A673 (cell line): ENCODE results near the gene APOL6. TPM values are rescaled to one million over a fixed set of nuclear protein-coding genes. Genes with fewer than 3 reads are reported as not detected.
"Not testable (repeated sequence)": the region's sequence is repeated elsewhere in the genome, so short reads cannot be mapped to it uniquely, and the experiment has no call there.

Experiments
- BruUV-seq: library from RNA; stranded (reverse); fragments of 400-500 nt; replicated peaks from 2 replicates; lab custom pipeline; 2021; lab: Mats Ljungman, UMichigan
- CTCF ChIA-PET: fragments of 300-600 bp; sonication (Branson Sonifier 250); formaldehyde crosslinking; loops from one replicate; lab custom pipeline; 2022; ENCODE audit warnings: antibody characterized with exemption; lab: Charles Lee
- POLR2A ChIA-PET: fragments of 300-600 bp; sonication (Branson Sonifier 250); formaldehyde crosslinking; loops from one replicate; lab custom pipeline; 2022; ENCODE audit warnings: antibody characterized with exemption; ENCODE audit not compliant: low non-redundant PET; lab: Charles Lee
- DNase-seq: peaks from one replicate; pipeline ENCODE4 v3.0.0-alpha.2; 2015; ENCODE audit warnings: low spot score
- H3K27ac ChIP-seq: fragments of 200-600 bp; sonication (generic); 2 replicates; pipeline ENCODE4 v1.5.1; 2016; ENCODE audit warnings: mixed run types, low read depth, mild to moderate bottlenecking, mixed read lengths, antibody characterized with exemption, low read length; ENCODE audit not compliant: poor library complexity, severe bottlenecking
- H3K27me3 ChIP-seq: fragments of 200-600 bp; sonication (generic); replicated peaks from 2 replicates; pipeline ENCODE4 v1.6.1; 2017; ENCODE audit warnings: mixed run types, low read depth, mild to moderate bottlenecking, mixed read lengths, antibody characterized with exemption, low read length; ENCODE audit not compliant: insufficient read depth, poor library complexity
- H3K36me3 ChIP-seq: fragments of 200-600 bp; sonication (generic); 2 replicates; pipeline ENCODE4 v1.6.1; 2016; ENCODE audit warnings: mixed run types, mild to moderate bottlenecking, mixed read lengths, antibody characterized with exemption, low read length; ENCODE audit not compliant: insufficient read depth, poor library complexity, severe bottlenecking
- H3K4me1 ChIP-seq: fragments of 200-600 bp; sonication (generic); 2 replicates; pipeline ENCODE4 v1.6.1; 2017; ENCODE audit warnings: mixed run types, mild to moderate bottlenecking, mixed read lengths, antibody characterized with exemption, low read length; ENCODE audit not compliant: insufficient read depth, poor library complexity, severe bottlenecking
- H3K4me3 ChIP-seq: fragments of 200-600 bp; sonication (generic); 2 replicates; pipeline ENCODE4 v1.5.1; 2016; ENCODE audit warnings: low read depth, mixed run types, mild to moderate bottlenecking, mixed read lengths, low read length; ENCODE audit not compliant: poor library complexity, severe bottlenecking
- H3K9me3 ChIP-seq: fragments of 200-600 bp; sonication (generic); 2 replicates; pipeline ENCODE4 v1.6.1; 2016; ENCODE audit warnings: mixed run types, low read depth, mild to moderate bottlenecking, mixed read lengths, antibody characterized with exemption, low read length; ENCODE audit not compliant: poor library complexity, severe bottlenecking
- CTCF ChIP-seq: fragments of 300-800, 200-600 bp; sonication (generic); conservative IDR thresholded peaks from 2 replicates; pipeline ENCODE4 v1.5.1; 2017; ENCODE audit warnings: low read depth, mild to moderate bottlenecking, antibody characterized with exemption, low read length, moderate library complexity, mixed read lengths
- EZH2 ChIP-seq: fragments of 200-600 bp; sonication (generic); IDR thresholded peaks from 2 replicates; pipeline ENCODE4 v1.6.1; 2017; ENCODE audit warnings: borderline replicate concordance, low read depth, mild to moderate bottlenecking, mixed read lengths, antibody characterized with exemption, low read length; ENCODE audit not compliant: poor library complexity, severe bottlenecking
- intact Hi-C: fragments of 100-400 bp; cut with micrococcal nuclease; formaldehyde crosslinking; loops from one replicate; pipeline ENCODE4 v1.10.0; 2022; ENCODE audit not compliant: unreplicated experiment
- total RNA-seq: library from RNA; stranded (reverse); gene quantifications from 2 replicates; pipeline ENCODE4 v1.2.3, GENCODE V29; 2021

The APOL6 gene
- total RNA-seq, 1 experiment from 2014 or later = 6.3 TPM

- intact Hi-C loops, BruUV-seq, CTCF ChIA-PET, DNase-seq, H3K9me3 ChIP-seq, H3K36me3 ChIP-seq, H3K27me3 ChIP-seq, H3K4me3 ChIP-seq, H3K4me1 ChIP-seq, POLR2A ChIA-PET, H3K27ac ChIP-seq: not testable (repeated sequence)
These were observed 27.8 kb downstream of the APOL6 start for GRCh38 chr22:35676065-35676464.

- Histone ChIP-seq H3K4me3 (no peak overlapping the region), H3K27ac (no peak overlapping the region), H3K36me3 (no peaks in the 10 kb centered on the region), H3K4me1 (no peaks in the 10 kb centered on the region), H3K27me3 (no peaks in the 10 kb centered on the region), H3K9me3 (peaks cover 11% of the 10 kb centered on the region)
- intact Hi-C loops = no loop called here
- no peak for TF ChIP-seq CTCF
- no peak for TF ChIP-seq EZH2
- ChIA-PET POLR2A (no interaction called here), CTCF (interaction anchor here (0.5 kb wide), 1 partner anchor 294 kb away, joined by 4 read pairs; no protein-coding TSS in a partner anchor)
- BruUV-seq = no TSS peak
- DNase-seq = no peak
These were observed 29.4 kb downstream of the APOL6 start for GRCh38 chr22:35677460-35678187.

- TF ChIP-seq CTCF (no peak), EZH2 (no peak)
- POLR2A ChIA-PET = no interaction called here
- Histone ChIP-seq H3K27me3 (no peaks in the 10 kb centered on the region), H3K4me1 (no peaks in the 10 kb centered on the region), H3K36me3 (no peaks in the 10 kb centered on the region), H3K9me3 (peaks cover 11% of the 10 kb centered on the region), H3K27ac (no peak overlapping the region), H3K4me3 (no peak overlapping the region)
- CTCF ChIA-PET = no interaction called here
- BruUV-seq = no TSS peak
- DNase-seq = no peak
- intact Hi-C loops = no loop called here
These were observed 30.6 kb downstream of the APOL6 start for GRCh38 chr22:35678836-35679235.

- CTCF ChIA-PET = not testable (repeated sequence)
These were observed 31.2 kb downstream of the APOL6 start for GRCh38 chr22:35679492-35679891.

More at GRCh38 chr22:35679492-35679891, 31.2 kb downstream of the APOL6 start:
- H3K27me3 ChIP-seq, BruUV-seq, H3K36me3 ChIP-seq, intact Hi-C loops, H3K27ac ChIP-seq, POLR2A ChIA-PET, DNase-seq, H3K4me1 ChIP-seq, H3K4me3 ChIP-seq: not testable (repeated sequence)
- H3K9me3 ChIP-seq = peaks cover 11% of the 10 kb centered on the region
